Measurements from ENCODE around the gene SKAP2.

DNA sequence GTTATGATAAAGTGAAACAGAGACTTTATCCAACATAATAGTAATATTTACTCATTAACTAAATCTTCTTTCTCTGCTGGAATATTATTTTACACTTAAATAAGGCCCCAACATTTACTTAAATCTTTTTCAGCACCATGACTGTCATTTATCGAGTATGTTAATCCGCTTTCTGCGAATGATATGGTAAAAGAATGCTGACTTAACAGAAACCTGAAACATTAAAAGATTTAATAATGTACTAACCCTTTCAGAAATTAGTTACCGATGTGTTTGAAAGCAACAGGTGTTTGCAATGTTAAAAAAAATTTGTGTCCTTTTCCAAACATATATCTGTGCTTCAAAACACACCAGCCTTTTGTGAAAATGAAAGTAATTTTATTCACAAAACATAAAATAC, 190.5 kb downstream of the SKAP2 start:
- TF ChIP-seq CTCF (IDR thresholded peaks at IDR 0.05) (no peak), EP300 (IDR thresholded peaks at IDR 0.05) (no peak)
